Measurements from ENCODE around the gene PPARGC1A. TPM values are rescaled to one million over a fixed set of nuclear protein-coding genes. Genes with fewer than 3 reads are reported as not detected.

PPARGC1A gene
- total RNA-seq, 1 donor from 2014 or later, result not detected

GRCh38 chr4:23909671-23910070 is 19.8 kb upstream of the PPARGC1A start:
- intact Hi-C loops (cut with micrococcal nuclease), result no loop called here

GRCh38 chr4:23906839-23907238 is 17.0 kb upstream of the PPARGC1A start:
- intact Hi-C loops (cut with micrococcal nuclease), result no loop called here

- intact Hi-C loops (cut with micrococcal nuclease), result no loop called here
Measured at GRCh38 chr4:23904639-23905071, 14.8 kb upstream of the PPARGC1A start.

- intact Hi-C loops (cut with micrococcal nuclease), result no loop called here
Measured at GRCh38 chr4:23903859-23904438, 14.1 kb upstream of the PPARGC1A start.

- intact Hi-C loops (cut with micrococcal nuclease), result no loop called here
Measured at GRCh38 chr4:23902222-23902804, 12.5 kb upstream of the PPARGC1A start.

GRCh38 chr4:23900636-23901035 is 10.8 kb upstream of the PPARGC1A start:
- intact Hi-C loops (cut with micrococcal nuclease), result no loop called here

- intact Hi-C loops (cut with micrococcal nuclease), result no loop called here
Measured at GRCh38 chr4:23899565-23899964, 9.7 kb upstream of the PPARGC1A start.

GRCh38 chr4:23897564-23898109 is 7.8 kb upstream of the PPARGC1A start:
- intact Hi-C loops (cut with micrococcal nuclease), result no loop called here

- intact Hi-C loops (cut with micrococcal nuclease), result no loop called here
Measured at GRCh38 chr4:23894021-23894420, 4.2 kb upstream of the PPARGC1A start.

- intact Hi-C loops (cut with micrococcal nuclease), result no loop called here
Measured at GRCh38 chr4:23891064-23891421, 1.2 kb upstream of the PPARGC1A start.

GRCh38 chr4:23890369-23891063 is 669 bp upstream of the PPARGC1A start:
- intact Hi-C loops (cut with micrococcal nuclease), result no loop called here

- intact Hi-C loops (cut with micrococcal nuclease), result no loop called here
Measured at GRCh38 chr4:23889391-23889790, 456 bp downstream of the PPARGC1A start.

- intact Hi-C loops (cut with micrococcal nuclease), result no loop called here
Measured at GRCh38 chr4:23888421-23889319, 1.2 kb downstream of the PPARGC1A start.

GRCh38 chr4:23887989-23888388 is 1.9 kb downstream of the PPARGC1A start:
- intact Hi-C loops (cut with micrococcal nuclease), result no loop called here

GRCh38 chr4:23887173-23887572 is 2.7 kb downstream of the PPARGC1A start:
- intact Hi-C loops (cut with micrococcal nuclease), result no loop called here

- intact Hi-C loops (cut with micrococcal nuclease), result no loop called here
Measured at GRCh38 chr4:23885943-23886590, 3.8 kb downstream of the PPARGC1A start.

- intact Hi-C loops (cut with micrococcal nuclease), result no loop called here
Measured at GRCh38 chr4:23884741-23885140, 5.1 kb downstream of the PPARGC1A start.

GRCh38 chr4:23884261-23884660 is 5.6 kb downstream of the PPARGC1A start:
- intact Hi-C loops (cut with micrococcal nuclease), result no loop called here

- intact Hi-C loops (cut with micrococcal nuclease), result no loop called here
Measured at GRCh38 chr4:23882976-23883531, 6.8 kb downstream of the PPARGC1A start.

GRCh38 chr4:23881674-23882337 is 8.0 kb downstream of the PPARGC1A start:
- intact Hi-C loops (cut with micrococcal nuclease), result no loop called here

Measured in T-helper 2 cell treated with Interferon-gamma antibody and Interleukin-4, amounts not matched to agents 100 ng/mL and 5 ng/mL, for 36 hours (primary cell).